Measurements from ENCODE around the gene ANKRD44.
A peak's percentile ranks its signal among the peaks of the same experiment; 100 is the strongest.
"Not testable (repeated sequence)": the region's sequence is repeated elsewhere in the genome, so short reads cannot be mapped to it uniquely, and the experiment has no call there.

ANKRD44 gene

DNA sequence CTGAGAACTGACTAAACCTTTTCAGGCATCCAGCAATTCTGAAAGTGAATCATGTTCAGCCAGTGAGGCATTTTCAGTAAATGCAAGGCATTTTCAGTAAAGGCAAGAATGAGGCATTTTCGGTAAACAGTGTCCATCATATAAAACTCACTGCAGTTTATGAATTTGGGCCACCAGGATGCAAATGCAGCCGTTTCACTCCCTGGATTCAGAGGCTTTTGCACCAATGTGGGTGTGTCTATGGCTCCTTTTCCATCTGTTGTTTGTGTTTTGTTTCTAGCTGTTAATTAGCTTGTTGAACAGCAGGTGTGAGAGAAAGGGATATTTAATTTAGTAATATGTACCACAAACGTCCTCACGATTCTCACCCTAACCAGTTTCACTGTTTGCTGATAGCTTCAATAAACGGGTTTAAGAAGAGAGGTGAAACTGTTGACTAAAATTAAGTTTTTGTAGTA lies 267.8 kb downstream of the ANKRD44 start:
- in situ Hi-C loops (cut with MboI; ENCODE audit: low pct_unique_long_range_greater_than_20kb, low sequenced_read_pairs) = no loop called here
- DNase-seq = no peak

DNA sequence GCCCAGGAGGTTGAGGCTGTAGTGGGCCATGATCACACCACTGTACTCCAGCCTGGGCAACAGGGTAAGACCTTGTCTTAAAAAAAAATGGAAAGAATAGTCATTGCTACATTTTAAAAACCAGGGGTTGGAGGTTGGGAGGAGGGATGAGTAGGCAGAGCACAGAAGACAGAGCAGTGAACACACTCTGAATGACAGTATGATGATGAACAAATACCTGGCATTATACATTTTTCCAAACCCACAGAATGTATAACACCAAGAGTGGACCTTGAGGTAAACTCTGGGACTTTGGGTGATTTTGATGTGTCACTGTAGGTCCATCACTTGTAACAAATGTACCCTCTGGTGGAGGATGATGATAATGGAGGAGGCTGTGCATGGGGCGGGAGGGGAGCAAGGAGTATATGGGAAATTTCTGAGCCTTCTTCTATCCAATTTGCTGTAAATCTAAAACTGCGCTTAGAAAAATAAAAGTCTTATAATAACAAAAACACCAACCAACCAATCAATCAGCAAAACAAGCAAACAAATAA lies 272.6 kb downstream of the ANKRD44 start:
- DNase-seq = no peak
- in situ Hi-C loops (cut with MboI; ENCODE audit: low pct_unique_long_range_greater_than_20kb, low sequenced_read_pairs) = no loop called here

DNA sequence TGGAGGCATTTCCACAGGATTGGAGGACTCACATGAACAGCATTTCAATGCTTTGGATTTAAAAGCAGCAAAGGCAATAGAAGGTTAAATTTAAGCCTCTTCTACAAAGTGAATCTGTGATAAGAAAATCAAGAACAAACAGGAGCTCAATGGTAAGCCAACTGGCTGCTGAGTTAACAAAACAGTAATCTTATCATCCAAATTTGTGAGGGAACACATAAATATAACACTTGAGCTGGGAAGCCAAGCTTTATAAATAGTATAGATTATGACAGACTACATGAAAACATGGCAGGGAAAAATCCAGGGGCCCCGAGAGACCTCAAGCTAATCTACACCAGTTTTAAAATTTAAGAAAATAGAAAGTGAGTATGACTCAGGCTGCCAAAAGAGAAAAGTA lies 275.6 kb downstream of the ANKRD44 start:
- no peak for DNase-seq
- in situ Hi-C loops (cut with MboI; ENCODE audit: low pct_unique_long_range_greater_than_20kb, low sequenced_read_pairs) = no loop called here

DNA sequence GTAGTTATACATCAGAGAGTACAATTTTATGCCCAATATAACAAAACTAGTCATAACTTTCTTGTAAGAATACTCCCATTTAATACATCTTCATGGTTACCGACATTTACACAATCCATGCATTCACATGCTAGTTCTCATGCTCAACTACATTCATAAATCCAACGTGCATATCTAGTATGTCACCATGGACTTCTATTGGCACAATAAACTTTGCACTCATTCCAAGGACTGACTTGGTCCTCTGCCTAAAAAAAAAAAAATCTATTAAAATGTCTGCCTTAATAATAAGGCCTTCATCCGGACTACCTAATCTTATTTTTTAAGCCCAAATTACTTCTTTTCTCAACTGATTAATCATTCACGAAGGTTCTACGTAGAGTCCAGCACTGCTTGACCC lies 276.3 kb downstream of the ANKRD44 start:
- in situ Hi-C loops (cut with MboI; ENCODE audit: low pct_unique_long_range_greater_than_20kb, low sequenced_read_pairs) = no loop called here
- no peak for DNase-seq

DNA sequence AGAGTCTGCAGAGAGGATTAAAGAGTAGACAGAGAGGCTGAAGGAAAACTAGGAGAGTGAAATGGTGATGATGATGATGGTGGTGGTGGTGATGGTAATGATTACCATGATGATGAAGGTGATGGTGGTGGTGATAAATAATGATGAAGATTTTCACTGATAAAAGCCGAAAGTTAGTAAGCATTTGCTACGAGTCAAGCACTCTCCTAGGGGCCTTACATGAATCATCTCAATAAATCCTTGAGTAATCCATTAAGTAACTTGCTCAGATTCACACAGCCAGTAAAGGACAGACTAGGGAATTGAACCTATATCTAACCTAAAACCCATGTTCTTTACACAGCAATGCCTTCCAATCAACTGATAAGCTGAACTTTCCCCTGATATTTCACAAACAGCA lies 277.4 kb downstream of the ANKRD44 start:
- in situ Hi-C loops (cut with MboI; ENCODE audit: low pct_unique_long_range_greater_than_20kb, low sequenced_read_pairs) = no loop called here
- no peak for DNase-seq

DNA sequence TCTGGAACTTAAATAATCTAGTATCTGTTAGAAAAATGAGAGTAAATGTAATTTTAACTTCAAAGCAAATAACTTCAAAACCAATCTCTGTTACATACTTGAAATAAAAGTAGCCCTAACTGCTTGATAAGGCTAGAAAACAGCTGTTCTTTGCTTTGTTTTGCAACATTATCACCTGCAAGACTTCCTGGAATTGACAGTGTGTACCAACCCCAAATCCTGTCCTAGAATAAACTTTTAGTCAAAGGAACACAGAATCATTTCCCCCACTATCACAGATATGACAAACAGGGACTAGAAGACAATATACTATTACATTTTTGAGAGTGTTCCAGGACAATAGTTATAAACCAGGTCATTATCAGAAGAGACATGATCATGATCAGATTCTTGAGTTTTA lies 278.8 kb downstream of the ANKRD44 start:
- no peak for DNase-seq
- in situ Hi-C loops (cut with MboI; ENCODE audit: low pct_unique_long_range_greater_than_20kb, low sequenced_read_pairs) = no loop called here

DNA sequence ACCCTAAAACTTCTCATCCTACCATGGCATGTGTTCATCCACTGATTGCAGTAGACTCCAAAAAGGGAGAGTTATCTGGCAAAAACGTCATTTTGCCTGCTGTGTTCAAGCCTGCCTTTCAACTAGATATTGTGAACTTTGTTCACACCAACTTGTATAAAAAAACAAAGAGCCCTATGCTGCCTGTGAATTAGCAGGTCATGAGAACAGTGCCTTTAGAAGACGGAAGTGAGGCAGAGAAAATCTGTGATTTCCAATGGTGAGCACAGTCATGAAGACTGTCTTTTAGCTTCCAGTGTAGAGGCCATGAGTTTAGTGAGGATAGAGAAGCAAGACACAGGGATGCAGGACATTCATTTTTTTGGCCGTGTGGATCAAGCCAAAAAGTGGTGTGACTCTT lies 280.5 kb downstream of the ANKRD44 start:
- in situ Hi-C loops (cut with MboI; ENCODE audit: low pct_unique_long_range_greater_than_20kb, low sequenced_read_pairs) = no loop called here

DNA sequence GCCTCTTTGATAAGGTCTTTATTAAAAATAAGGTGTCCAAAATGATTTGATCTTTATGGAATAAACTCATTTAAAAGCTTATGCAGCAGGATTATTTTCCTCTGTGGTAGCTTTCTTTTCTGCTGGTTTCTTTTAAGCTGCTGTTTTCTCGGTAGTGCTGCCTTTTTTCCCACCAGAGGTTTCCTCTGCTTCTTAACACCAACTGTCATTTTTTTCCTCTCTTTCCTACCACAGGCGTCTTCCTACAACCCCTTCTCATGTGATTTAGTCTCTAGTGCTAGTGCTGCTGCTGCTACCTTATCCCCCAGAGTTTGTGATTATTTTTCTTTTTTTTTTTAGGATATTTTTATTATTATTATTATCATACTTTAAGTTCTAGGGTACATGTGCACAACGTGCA lies 281.9 kb downstream of the ANKRD44 start:
- DNase-seq = no peak
- in situ Hi-C loops (cut with MboI; ENCODE audit: low pct_unique_long_range_greater_than_20kb, low sequenced_read_pairs) = no loop called here

More for the DNA sequence above, 280.5 kb downstream of the ANKRD44 start:
- no peak for DNase-seq

DNA sequence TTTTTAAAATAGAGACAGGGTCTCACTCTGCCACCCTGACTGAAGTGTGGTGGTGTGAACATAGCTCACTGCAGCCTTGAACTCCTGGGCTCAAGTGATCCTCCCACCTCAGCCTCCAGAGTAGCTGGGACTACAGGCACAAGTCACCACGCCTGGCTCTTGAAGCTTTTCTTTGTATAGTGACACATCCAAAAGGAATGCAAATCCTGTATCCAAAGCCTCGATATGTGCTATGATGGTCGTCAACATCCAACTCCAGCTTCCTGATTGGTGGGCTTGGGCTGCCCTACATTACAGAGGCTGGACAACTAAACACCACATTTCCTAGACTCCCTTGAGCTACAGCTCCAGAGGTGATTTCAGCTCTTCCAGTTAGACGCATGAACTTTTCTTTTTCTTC lies 282.4 kb downstream of the ANKRD44 start:
- DNase-seq = no peak
- in situ Hi-C loops (cut with MboI; ENCODE audit: low pct_unique_long_range_greater_than_20kb, low sequenced_read_pairs) = no loop called here

DNA sequence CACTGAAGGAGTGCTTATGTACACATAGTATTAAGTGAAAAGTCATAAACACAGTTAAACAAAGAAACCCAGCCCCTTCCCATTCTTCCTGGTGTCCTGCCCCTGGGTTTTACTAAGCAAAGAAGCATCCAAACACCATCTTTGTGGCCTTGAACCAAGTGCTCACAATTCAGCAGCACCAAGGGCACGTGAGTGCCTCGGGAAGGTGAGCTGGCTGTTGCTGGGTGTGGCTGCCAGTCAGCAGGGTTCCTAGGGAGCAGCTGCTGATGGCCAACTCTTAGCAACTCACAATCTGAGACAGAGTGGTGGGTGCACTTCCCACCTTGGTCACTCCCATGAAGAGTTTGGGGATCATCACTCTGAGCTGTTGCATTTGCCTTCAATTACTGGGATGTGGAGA lies 286.4 kb downstream of the ANKRD44 start:
- DNase-seq = no peak
- in situ Hi-C loops (cut with MboI; ENCODE audit: low pct_unique_long_range_greater_than_20kb, low sequenced_read_pairs) = no loop called here

DNA sequence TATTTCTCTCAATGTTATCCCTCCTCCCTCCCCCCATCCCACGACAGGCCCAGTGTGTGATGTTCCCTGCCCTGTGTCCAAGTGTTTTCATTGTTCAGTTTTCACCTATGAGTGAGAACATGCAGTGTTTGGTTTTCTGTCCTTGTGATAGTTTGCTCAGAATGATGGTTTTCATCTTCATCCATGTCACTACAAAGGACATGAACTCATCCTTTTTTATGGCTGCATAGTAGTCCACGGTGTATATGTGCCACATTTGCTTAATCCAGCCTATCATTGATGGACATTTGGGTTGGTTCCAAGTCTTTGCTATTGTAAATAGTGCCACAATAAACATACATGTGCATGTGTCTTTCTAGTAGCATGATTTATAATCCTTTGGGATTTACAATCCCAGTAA lies 289.7 kb downstream of the ANKRD44 start:
- in situ Hi-C loops (cut with MboI; ENCODE audit: low pct_unique_long_range_greater_than_20kb, low sequenced_read_pairs); DNase-seq: not testable (repeated sequence)

DNA sequence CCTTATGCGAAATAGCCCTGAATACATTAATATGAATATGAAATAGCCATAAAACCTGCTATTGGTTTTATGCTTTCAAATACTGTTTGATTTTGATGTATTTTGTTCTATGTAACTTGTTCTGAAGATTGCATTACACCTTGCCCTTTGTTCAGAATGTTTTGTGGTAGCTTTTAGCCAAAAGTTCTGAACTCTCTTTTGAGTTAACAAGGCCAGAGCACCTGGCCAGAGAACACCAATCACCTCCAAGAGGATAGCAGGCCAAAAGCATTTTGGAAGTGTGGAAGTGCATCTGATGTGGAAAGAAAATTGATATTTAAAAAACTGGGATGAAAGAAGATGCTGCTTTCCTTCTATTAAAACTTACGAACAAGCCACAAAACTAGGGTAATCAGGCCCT lies 297.5 kb downstream of the ANKRD44 start:
- in situ Hi-C loops (cut with MboI; ENCODE audit: low pct_unique_long_range_greater_than_20kb, low sequenced_read_pairs) = no loop called here
- no peak for DNase-seq

DNA sequence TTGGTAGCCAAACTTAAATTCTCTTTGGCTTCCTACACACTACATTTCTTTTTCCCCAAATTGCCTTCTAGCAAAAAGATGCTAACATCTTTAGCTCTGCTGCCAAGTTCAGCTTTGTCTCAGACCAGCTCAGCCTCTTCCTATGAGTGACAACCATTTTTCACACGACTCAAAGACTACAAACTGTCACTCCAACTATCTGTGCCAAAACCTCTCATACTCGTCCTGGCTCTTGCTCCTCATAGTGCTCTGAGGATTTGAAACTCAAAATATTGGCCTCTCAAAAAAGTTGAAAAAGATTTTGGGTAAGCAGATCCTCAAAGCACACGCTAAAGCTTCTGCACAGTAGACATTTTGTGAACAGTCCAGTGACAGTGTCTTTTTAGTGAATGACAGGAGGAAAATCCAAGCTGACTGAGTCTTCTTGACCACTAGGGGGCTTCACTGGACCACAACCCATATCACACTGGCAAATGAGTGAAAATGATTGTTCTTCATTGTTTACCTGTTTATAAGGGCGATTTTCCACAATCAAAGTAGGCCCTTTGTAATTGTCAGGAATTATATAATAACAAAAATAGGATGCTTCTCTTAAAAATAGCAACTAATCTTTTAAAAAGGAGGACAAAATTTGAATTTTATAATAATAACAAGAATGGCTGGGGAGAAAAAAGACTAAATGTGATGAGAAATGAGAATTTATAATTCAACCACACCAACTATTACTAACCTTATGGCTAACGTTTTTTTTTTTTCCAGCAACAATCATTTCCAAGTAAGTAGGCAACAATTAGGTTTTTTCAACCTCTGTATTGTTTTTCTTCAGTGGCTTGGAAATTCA lies 298.6 kb downstream of the ANKRD44 start:
- DNase-seq = peak; percentile 65
- in situ Hi-C loops (cut with MboI; ENCODE audit: low pct_unique_long_range_greater_than_20kb, low sequenced_read_pairs) = no loop called here

DNA sequence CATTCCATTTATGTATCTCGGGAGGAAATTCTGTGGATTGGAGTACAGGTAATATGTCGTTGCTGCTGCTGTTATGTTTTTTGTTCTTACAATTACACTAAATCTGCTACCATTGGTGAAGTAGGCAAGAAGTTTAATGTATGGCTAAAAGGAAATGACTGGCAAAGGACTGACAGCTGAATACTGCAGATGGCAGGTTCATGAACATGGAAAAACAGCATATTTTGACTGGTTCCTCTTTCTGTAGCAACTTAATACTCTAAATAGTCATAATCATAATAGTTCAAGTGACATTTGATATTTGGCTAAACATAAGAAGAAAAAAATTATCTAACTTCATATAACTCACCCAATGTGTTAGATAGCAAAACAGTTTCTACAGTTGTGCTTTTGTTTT lies 299.6 kb downstream of the ANKRD44 start:
- peak; percentile 32 for DNase-seq
- in situ Hi-C loops (cut with MboI; ENCODE audit: low pct_unique_long_range_greater_than_20kb, low sequenced_read_pairs) = no loop called here

DNA sequence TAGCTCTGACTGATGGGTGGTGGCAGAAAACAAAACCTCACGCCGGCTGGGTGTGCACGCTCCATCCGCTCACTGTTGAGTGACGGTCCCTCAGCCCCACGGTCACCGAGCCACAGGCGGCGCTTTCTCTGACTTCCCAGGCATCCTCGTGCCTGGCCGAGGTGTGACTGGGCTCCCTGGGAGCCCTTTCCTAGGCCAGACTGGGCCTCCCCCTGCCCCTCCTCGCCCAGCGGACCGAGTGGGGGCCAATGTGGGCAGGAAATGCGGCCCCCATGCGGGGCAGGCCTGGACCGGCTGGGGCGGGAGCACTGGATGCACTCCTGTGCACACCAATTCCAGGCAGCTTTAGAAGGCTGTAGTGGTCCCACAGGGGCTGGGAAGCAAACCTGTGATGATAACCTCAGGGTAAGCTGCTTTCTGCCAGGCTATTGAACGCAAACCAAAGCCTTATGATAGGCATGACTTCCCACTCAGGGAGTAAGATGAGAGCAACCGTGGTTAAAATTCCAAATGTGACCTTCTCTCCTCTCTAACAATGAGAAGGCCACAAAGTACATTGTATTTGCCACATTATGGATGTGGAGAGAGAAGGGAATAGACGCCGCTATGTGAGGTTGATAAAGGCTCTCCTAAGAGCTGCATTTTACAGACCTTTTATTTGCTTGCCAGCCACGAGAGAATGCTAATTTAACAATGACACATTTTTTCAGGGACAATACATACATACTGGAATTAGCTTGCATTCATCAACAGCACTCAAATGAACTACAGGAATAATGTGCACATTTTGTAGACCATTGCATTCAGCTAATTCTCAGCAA lies 300.2 kb downstream of the ANKRD44 start:
- in situ Hi-C loops (cut with MboI; ENCODE audit: low pct_unique_long_range_greater_than_20kb, low sequenced_read_pairs) = no loop called here
- DNase-seq = no peak

DNA sequence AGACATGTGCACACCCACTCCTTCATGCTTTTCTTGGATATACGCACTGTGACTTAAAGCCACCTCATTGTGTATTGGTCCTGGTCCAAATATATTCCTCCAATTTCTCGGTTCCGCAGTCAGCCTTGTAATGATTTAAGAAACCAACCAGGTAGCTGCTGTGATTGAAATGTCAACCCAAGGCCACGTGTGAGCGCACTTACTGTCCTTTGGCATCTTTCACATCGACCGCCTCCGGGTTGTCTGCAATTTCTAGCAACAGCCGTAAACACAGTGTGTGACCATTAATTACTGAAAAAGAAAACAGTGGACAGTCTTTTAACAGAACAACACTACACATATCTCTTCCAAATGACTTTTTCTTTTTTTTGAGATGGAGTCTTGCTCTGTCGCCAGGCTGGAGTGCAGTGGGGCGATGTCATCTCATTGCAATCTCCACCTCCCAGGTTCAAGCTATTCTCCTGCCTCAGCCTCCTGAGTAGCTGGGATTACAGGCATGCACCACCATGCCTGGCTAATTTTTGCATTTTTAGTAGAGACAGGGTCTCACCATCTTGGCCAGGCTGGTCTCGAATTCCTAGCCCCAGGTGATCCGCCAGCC lies 301.7 kb downstream of the ANKRD44 start:
- in situ Hi-C loops (cut with MboI; ENCODE audit: low pct_unique_long_range_greater_than_20kb, low sequenced_read_pairs); DNase-seq: not testable (repeated sequence)

DNA sequence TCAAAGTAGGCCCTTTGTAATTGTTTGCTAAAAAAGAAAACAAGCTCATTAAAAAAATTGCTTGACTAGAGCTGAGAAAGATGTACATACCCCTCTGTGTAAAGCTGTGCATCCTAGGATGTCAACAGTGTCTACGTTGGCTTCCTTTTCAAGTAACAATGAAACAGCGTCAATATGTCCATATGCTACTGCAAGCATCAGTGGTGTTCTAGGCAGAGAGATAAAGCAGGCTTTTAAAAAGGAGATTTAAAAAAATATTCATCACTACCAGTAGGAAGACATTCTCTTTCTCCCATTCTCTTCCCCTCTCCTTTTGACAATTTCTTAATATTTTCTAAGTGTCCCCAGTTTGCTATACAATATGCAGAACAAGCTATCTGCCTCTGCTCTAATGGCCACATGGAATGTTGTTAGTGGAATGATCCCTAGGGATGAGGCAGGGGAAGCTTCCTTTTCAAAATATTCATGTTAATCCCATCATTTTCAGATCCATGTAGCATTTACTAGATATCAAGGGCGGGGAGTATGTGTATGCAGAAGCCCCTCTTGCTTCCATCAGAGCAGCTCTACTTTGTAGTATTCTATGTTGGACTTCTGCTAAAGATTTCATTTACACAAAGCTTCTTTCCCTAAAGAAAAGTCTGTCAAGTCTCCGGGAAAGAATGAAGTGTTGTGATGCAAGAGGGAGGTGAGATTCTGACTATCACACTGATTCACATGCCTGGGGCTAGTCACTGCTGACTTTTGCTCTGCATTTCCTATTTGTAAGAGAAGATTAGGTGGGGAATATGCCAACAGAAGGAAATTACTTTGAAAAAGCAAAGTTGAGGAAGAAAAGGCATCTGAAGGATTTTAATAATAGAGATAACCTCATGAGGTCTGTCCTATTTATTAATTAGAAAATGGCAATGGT lies 302.6 kb downstream of the ANKRD44 start:
- DNase-seq = no peak
- in situ Hi-C loops (cut with MboI; ENCODE audit: low pct_unique_long_range_greater_than_20kb, low sequenced_read_pairs) = no loop called here

DNA sequence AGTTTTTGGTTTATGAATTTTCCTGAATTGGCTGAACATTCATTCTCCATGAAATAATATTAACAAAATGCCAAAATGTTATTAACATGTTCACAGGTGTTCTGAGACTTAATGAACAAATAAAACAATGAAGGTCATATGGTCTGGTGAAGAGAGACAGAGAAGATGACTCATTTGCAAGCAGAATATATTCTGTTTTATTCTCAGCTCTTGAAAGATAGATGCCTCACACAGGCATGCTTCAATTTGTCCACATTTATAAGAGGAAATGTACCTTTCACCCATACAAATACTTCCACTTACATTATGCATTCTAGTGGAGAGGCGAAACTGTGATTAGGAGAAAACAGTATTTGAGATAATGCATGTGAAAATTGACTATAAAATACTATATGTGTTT lies 308.7 kb downstream of the ANKRD44 start:
- no peak for DNase-seq
- in situ Hi-C loops (cut with MboI; ENCODE audit: low pct_unique_long_range_greater_than_20kb, low sequenced_read_pairs) = no loop called here

All from KBM-7 (cell line).